Rectal smooth muscle tissue (tissue), 1 donor: ENCODE data around the gene KCNN4.
A peak's percentile ranks its signal among the peaks of the same experiment; 100 is the strongest.
"Not testable (repeated sequence)": the region's sequence is repeated elsewhere in the genome, so short reads cannot be mapped to it uniquely, and the experiment has no call there.

Source experiments
- H3K27ac ChIP-seq: one replicate; pipeline ENCODE4 v1.7.0; 2013; ENCODE audit warnings: low read depth, low read length, inconsistent platforms
- H3K27me3 ChIP-seq: one replicate; pipeline ENCODE4 v1.7.0; 2013; ENCODE audit warnings: low read length; ENCODE audit not compliant: control insufficient read depth, insufficient read depth
- H3K36me3 ChIP-seq: one replicate; pipeline ENCODE4 v1.7.0; 2013; ENCODE audit warnings: low read length; ENCODE audit not compliant: control insufficient read depth, insufficient read depth
- H3K4me1 ChIP-seq: one replicate; pipeline ENCODE4 v1.7.0; 2013; ENCODE audit warnings: low read length; ENCODE audit not compliant: control insufficient read depth, insufficient read depth
- H3K4me3 ChIP-seq: one replicate; pipeline ENCODE4 v1.7.0; 2013; ENCODE audit warnings: low read length
- H3K9ac ChIP-seq: one replicate; pipeline ENCODE4 v1.7.0; 2013; ENCODE audit warnings: low read length

Gene KCNN4

DNA sequence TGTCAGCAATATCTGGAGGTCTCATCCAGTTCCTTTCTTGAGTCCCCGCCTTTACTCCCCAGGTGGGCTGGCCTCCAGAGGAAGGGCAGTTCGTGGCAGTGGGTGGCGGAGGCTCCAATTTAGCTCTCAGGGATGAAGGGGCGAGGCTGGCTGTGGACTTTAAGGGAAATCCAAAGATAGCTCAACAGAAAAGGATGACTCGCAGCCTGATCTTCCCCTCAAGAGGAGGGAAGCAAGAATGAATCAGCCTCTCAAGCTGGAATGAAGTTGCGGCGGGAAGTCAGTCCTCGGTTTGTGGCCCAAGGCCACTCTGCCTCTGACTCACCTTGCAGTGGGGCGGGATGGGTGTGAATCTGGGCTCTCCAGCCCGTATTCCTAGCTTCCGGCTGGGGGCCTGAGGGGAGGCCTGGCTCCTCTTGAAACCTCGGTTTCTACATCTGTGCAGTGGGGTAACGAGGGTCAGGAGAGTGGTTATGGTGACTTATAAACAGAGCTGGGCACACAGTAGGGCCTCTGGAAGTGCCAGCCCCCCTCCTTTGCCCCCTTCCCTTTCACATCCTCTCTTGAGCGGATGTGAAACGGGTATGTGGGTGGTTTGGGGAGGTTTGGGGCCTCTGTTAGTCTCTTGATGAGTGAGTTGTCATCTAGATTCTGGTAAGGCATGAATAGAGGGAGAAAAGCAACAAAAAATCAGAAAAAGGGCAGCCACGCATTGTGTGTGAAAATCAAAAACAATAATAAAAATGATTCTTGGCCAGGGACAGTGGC is 15.5 kb downstream of the KCNN4 start:
- Histone ChIP-seq H3K27me3 (no peaks in the 10 kb centered on the region), H3K9ac (no peak overlapping the region), H3K36me3 (no peaks in the 10 kb centered on the region), H3K27ac (peak overlapping the region; percentile 14), H3K4me1 (no peaks in the 10 kb centered on the region), H3K4me3 (no peak overlapping the region)

DNA sequence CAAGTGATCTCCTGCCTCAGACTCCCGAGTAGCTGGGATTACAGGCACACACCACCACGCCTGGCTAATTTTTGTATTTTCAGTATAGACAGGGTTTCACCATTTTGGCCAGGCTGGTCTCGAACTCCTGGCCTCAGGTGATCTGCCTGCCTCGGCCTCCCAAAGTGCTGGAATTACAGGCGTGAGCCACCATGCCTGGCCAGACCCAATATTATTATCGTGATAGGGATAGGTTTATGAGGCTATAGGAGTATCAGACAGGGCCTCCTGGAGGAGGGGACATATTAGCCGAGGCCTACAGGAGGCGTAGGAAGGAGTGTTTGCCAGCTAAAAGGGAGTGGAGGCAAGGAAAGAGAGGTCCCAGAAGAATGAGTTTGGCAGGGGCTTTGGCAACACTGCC is 16.1 kb downstream of the KCNN4 start:
- H3K9ac ChIP-seq, H3K4me3 ChIP-seq, H3K36me3 ChIP-seq, H3K4me1 ChIP-seq, H3K27me3 ChIP-seq: not testable (repeated sequence)
- peak overlapping the region; percentile 14 for H3K27ac ChIP-seq

DNA sequence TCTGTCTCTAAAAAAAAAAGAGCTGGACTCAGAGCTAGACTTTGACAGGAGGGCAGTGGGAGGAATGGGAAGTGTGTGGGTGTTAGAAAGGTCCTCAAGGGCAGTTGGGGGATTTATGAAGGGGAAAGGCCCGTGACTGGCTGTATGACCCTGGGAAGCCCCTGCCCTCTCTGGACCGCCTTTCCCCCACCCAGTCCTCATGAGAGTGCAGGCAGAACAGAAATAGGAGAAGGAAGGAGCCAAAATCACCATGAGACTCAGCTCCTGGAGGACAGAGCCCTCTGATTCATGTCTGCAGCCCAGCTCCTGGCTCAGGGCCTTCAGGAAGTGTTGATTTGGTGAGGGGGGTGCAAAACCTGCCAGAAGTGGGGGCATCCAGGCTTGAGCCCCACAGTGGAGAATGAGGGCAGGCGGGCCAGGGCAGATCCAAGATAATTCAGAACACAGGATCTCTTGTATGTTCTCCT is 17.3 kb downstream of the KCNN4 start:
- no peak overlapping the region for H3K4me3 ChIP-seq
- no peaks in the 10 kb centered on the region for H3K4me1 ChIP-seq
- H3K27ac ChIP-seq, result no peak overlapping the region
- no peaks in the 10 kb centered on the region for H3K27me3 ChIP-seq
- no peak overlapping the region for H3K9ac ChIP-seq
- H3K36me3 ChIP-seq, result no peaks in the 10 kb centered on the region

DNA sequence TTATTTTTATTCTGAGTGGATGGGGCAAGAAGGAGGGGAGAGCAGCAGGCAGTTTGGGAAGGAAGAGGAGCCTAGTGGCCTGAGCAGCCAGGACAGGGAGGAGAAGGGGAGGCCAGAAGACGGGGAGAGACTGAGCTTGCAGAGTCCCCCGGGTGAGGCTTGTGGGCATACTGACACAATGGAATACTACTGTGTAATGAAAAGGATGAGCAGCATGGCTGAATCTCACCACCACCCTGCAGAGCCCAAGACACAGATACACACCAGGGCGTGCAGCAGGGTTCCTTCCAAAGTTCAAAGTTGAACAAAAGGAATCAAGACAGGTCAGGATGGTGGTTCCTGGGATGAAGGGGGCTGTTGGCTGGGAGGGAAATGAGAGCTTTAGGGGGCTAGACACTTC is 18.0 kb downstream of the KCNN4 start:
- no peaks in the 10 kb centered on the region for H3K4me1 ChIP-seq
- H3K27me3 ChIP-seq, result no peaks in the 10 kb centered on the region
- no peak overlapping the region for H3K9ac ChIP-seq
- no peaks in the 10 kb centered on the region for H3K36me3 ChIP-seq
- no peak overlapping the region for H3K4me3 ChIP-seq
- no peak overlapping the region for H3K27ac ChIP-seq

DNA sequence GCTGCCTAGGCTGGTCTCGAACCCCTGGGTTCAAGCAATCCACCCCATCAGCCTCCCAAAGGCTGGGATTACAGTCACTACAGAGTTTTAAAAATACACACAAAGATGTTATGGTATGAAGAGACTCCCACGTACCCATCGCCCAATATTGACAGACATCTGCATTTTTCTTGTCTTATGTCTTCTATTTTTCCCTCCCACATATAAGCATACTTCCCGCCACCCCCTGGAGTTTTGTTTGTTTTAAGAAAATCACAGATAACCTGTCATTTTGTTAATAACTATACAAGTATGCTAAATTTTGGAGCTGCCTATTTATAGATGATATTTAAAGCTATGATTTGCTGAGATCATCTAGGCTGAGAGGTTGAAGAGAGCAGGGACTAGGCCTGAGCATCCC is 19.8 kb downstream of the KCNN4 start:
- no peaks in the 10 kb centered on the region for H3K27me3 ChIP-seq
- no peaks in the 10 kb centered on the region for H3K4me1 ChIP-seq
- no peak overlapping the region for H3K9ac ChIP-seq
- H3K27ac ChIP-seq, result no peak overlapping the region
- no peak overlapping the region for H3K4me3 ChIP-seq
- no peaks in the 10 kb centered on the region for H3K36me3 ChIP-seq

DNA sequence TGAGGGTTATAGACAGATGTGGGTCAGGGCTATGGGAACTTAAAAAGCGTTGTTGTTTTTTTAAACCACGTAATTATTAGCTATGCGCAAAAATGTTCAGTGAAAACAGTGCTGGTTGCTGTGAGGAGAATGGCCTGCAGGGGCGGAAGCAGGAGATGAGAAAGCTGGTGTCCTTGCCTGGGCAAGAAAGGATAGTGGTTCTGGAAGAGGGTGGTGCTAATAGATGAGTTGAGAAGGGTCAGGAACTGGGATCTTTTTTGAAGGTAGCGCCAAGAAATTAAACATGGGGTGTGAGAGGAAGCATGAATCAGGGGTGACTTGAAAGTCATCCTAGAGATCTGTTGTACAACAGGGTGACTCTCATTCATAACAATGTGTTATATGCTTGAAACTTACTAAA is 21.3 kb downstream of the KCNN4 start:
- Histone ChIP-seq H3K27me3 (no peaks in the 10 kb centered on the region), H3K9ac (no peak overlapping the region), H3K36me3 (no peaks in the 10 kb centered on the region), H3K27ac (no peak overlapping the region), H3K4me3 (no peak overlapping the region), H3K4me1 (no peaks in the 10 kb centered on the region)

DNA sequence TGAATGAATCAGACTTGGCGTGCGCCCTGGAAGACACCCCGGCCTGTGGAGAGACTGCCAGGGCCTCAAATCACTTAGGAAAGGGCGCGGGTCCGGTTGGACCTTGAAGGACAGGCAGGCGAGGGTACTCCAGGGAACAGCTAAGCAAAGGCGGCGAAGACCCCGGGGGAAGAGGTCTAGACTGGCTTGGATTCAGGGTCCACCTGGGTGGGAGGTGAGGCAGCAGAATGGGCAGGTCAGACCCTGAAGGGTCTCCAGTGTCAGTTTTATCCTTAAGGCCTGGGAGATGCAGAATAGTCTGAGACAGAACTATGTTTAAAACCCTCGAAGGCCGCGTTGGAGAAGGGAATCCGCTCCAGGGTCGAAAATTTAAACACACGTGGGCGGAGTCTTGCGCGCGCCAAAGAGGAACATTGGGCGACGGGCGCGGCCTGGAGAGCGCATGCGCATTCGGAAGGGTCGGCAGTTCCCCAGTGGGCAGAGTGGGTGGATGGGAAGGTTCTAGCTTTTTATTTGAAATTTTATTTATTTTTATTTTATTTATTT is 25.4 kb downstream of the KCNN4 start:
- Histone ChIP-seq H3K4me1 (peaks cover 7% of the 10 kb centered on the region), H3K9ac (peak overlapping the region; percentile 61), H3K27me3 (no peaks in the 10 kb centered on the region), H3K27ac (peak overlapping the region; percentile 96), H3K36me3 (no peaks in the 10 kb centered on the region), H3K4me3 (peak overlapping the region; percentile 78)

DNA sequence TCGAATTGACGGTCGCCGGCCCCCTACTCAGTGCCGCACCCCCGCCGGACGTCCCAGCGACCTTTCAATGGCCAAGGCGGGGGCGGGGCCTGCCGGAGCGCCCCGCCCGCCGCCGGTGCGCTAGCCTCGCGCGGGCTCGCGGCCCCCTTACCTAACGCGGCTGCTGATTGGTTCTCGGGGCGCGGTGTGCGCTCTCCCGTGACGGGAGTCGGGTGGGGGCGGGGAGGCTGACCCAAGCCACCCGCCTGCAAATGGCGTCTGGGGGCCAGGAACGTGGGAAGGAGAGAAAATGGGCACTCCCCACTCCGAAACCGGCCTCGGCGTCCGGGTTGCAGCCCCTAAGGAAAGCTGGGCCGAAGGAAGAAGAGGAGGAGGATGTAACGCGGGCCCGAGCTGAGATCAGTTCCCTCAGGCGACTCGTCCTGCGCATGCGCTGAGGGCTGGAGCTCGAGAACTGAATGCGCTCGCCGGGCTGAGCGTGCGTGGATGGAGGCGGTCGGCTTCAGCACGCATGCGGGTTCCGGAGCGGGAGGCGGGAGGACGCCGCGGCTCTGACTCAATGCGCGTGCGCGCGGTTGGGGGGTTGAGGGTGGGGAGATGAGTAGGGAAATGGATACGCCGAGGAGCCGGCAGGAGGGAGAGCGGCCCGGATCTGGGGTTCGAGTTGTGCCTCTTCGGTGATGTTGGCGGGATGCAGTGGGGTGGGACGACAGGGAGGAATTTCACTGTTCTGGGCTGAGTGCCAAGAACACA is 26.1 kb downstream of the KCNN4 start, which contains the start of gene SMG9:
Gene SMG9 (minus strand): TSS at position 460 of the 753 bp plus-strand sequence. CDS start 4,221 bp downstream, outside the sequence.
- H3K4me1 ChIP-seq, result peaks cover 7% of the 10 kb centered on the region

DNA sequence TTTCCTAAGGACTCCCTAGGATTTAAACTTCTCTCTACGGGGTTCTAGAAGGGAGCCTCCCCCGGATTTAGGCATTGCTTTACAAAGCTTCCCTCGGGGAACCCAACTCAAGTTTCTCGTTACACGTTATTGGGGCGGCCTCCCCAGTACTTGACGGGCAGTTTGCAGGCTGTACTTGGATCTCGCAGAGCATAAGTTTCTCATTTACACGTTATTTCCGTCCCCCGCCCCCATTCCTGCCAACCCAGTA is 26.6 kb downstream of the KCNN4 start:
- Histone ChIP-seq H3K36me3 (peaks cover 8% of the 10 kb centered on the region), H3K27ac (peak overlapping the region; percentile 96), H3K4me3 (peak overlapping the region; percentile 78), H3K4me1 (peaks cover 7% of the 10 kb centered on the region), H3K27me3 (no peaks in the 10 kb centered on the region), H3K9ac (peak overlapping the region; percentile 46)

More for the DNA sequence above, 26.1 kb downstream of the KCNN4 start, which contains the start of gene SMG9:
- no peaks in the 10 kb centered on the region for H3K27me3 ChIP-seq
- H3K36me3 ChIP-seq, result peaks cover 5% of the 10 kb centered on the region
- peak within 1 kb of the TSS; percentile 78 for H3K4me3 ChIP-seq
- H3K27ac ChIP-seq, result peak within 1 kb of the TSS; percentile 96
- peak within 1 kb of the TSS; percentile 72 for H3K9ac ChIP-seq

DNA sequence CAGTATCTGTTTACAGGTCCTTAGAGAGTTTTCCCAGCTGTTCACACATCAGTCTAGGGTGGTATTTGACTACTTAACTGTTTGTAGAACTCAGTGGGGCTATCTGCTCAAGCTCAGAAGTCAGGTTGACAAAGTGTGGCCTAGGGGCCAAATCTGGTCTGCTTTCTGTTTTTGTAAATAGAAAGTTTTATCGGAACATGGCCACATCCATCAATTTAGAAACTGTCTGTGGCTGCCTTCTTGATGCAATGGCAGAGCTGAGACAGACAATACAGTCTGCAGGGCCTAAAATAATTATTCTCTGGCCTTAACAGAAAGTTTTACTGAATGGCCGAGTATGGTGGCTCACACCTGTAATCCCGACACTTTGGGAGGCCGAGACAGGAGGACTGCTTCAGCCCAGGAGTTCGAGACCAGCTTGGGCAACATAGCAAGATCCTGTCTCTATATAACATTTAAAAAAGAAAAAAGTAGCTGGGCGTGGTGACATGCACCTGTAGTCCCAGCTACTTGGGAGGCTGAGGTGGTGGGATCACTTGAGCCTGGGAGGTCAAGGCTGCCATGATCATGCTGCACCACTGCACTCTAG is 28.4 kb downstream of the KCNN4 start:
- Histone ChIP-seq H3K27me3 (no peaks in the 10 kb centered on the region), H3K36me3 (peaks cover 22% of the 10 kb centered on the region), H3K27ac (no peak overlapping the region), H3K4me3 (no peak overlapping the region), H3K4me1 (peaks cover 7% of the 10 kb centered on the region), H3K9ac (no peak overlapping the region)

DNA sequence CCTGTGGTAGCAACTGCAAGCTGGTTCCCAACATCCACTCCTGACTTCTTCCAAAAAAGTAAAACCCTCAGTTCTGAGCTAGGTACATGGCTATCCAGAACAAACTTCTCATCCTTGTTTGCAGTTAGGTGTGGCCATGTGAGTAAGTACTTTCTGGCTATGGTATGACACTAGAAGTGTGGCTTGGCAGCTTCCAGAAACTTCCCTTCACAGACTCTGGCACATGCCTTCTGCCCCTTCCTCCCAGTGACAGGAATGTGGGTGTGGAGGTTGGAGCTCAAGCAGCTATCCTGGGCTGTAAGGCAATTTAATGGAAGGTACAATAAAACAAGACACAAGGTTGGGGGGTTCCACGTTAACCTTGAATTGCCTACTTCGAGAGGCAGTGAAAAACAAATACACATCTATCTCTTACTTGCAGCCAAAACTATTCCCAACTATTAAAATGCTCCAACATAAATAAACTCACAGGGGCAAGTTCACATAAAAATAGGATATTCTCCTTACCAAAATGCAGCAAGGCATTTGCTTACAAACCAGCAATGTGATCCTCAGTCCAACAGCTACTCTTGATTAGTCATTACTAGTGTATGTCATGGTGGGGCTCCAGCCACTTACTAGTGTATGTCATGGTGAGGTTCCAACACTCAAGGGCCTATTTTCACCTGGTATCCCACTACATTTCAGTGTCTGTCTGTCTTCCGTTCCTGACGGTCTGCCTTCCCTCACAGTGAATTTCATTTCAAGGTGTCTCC is 29.1 kb downstream of the KCNN4 start:
- Histone ChIP-seq H3K9ac (no peak overlapping the region), H3K4me1 (peaks cover 7% of the 10 kb centered on the region), H3K36me3 (peaks cover 27% of the 10 kb centered on the region), H3K27me3 (no peaks in the 10 kb centered on the region), H3K4me3 (no peak overlapping the region), H3K27ac (no peak overlapping the region)

DNA sequence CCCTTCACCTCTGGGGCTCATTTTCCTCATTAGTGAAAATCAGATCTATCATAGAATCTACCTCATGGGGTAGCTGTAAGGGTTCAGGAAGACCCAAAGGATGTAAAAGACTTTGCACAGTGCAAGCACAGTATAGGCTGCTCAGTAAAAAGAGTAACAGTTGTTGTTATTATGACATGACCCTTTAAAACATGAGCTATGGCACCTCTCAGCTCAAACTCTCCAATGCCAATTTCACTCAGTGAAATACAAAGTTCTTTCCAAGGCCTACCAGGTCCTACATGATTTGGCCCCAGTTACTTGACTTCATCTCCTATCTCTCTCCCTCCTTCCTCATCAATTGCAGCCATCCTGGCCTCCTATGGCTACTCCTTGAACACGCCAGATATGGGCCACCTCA is 30.9 kb downstream of the KCNN4 start:
- Histone ChIP-seq H3K4me3 (no peak overlapping the region), H3K27me3 (no peaks in the 10 kb centered on the region), H3K4me1 (peaks cover 7% of the 10 kb centered on the region), H3K9ac (no peak overlapping the region), H3K27ac (no peak overlapping the region), H3K36me3 (peaks cover 27% of the 10 kb centered on the region)
